ENCODE measurements around the gene ABCA6. TPM values are rescaled to one million over a fixed set of nuclear protein-coding genes. Genes with fewer than 3 reads are reported as not detected.

ABCA6 gene
- total and polyA plus RNA-seq, 2 of the 13 experiments (the other 11 are each of a cell fraction or from before 2014, with no cell fraction given): 0.05 to 0.11 TPM

- TF ChIP-seq TOE1 (CRISPR knock-in tag; IDR thresholded peaks at IDR 0.05): peak; percentile 88; the same call in 1 of the 2 replicates
- TF ChIP-seq ZBTB43 (CRISPR knock-in tag; conservative IDR thresholded peaks at IDR 0.05): peak; percentile 70; the same call in 1 of the 2 replicates
- peak; percentile 77 for TF ChIP-seq ZNF18 (CRISPR knock-in tag; IDR thresholded peaks at IDR 0.05; ENCODE audit: insufficient replicate concordance)
- TF ChIP-seq FOSL1 (CRISPR knock-in tag; IDR thresholded peaks at IDR 0.05; ENCODE audit: borderline replicate concordance): peak; percentile 58; the same call in 1 of the 2 replicates
- no peak; the same call in 1 of the 2 replicates for TF ChIP-seq ZMAT3 (CRISPR knock-in tag; conservative IDR thresholded peaks at IDR 0.05)
- TF ChIP-seq KLF9 (CRISPR knock-in tag; IDR thresholded peaks at IDR 0.05; ENCODE audit: low read depth): peak; percentile 75
- TF ChIP-seq ZSCAN12 (CRISPR knock-in tag; IDR thresholded peaks at IDR 0.05): no peak
- TF ChIP-seq TCF7 (IDR thresholded peaks at IDR 0.05; ENCODE audit: low read depth): peak; percentile 94
- TF ChIP-seq NFYC (CRISPR knock-in tag; IDR thresholded peaks at IDR 0.05): peak; percentile 45
- no peak for TF ChIP-seq ZBTB44 (CRISPR knock-in tag; IDR thresholded peaks at IDR 0.05)
- no peak for TF ChIP-seq SCMH1 (CRISPR knock-in tag; IDR thresholded peaks at IDR 0.05; ENCODE audit: borderline replicate concordance)
- TF ChIP-seq SIN3A (IDR thresholded peaks at IDR 0.05; ENCODE audit: borderline replicate concordance, low read depth, low read length): 0 out of 2 replicates have a peak, but pooled peaks have one; percentile 22
- 0 out of 2 replicates have a peak, but pooled peaks have one; percentile 45 for TF ChIP-seq RBAK (CRISPR knock-in tag; IDR thresholded peaks at IDR 0.05)
- peak; percentile 90 for TF ChIP-seq ZBTB4 (CRISPR knock-in tag; IDR thresholded peaks at IDR 0.05; ENCODE audit: borderline replicate concordance)
- peak; percentile 8; the same call in 1 of the 2 replicates for TF ChIP-seq RARG (CRISPR knock-in tag; IDR thresholded peaks at IDR 0.05; ENCODE audit: low read depth)
- TF ChIP-seq TAF1 (CRISPR knock-in tag; IDR thresholded peaks at IDR 0.05): peak; percentile 29; the same call in 1 of the 2 replicates
- TF ChIP-seq ZNF232 (CRISPR knock-in tag; IDR thresholded peaks at IDR 0.05; ENCODE audit: borderline replicate concordance): peak; percentile 62; the same call in 1 of the 2 replicates
- TF ChIP-seq MAF1 (CRISPR knock-in tag; IDR thresholded peaks at IDR 0.05; ENCODE audit: borderline replicate concordance): no peak
- TF ChIP-seq ZNF230 (CRISPR knock-in tag; IDR thresholded peaks at IDR 0.05): no peak; the same call in 1 of the 2 replicates
- TF ChIP-seq ZNF510 (CRISPR knock-in tag; IDR thresholded peaks at IDR 0.05; ENCODE audit: low read depth): no peak
These were observed 94.1 kb downstream of the ABCA6 start (continued) for GRCh38 chr17:69047368-69048263.

Measured in HepG2 (cell line).